Measurements from ENCODE around the gene CD300LB. TPM values are rescaled to one million over a fixed set of nuclear protein-coding genes. Genes with fewer than 3 reads are reported as not detected.

The CD300LB gene
- total RNA-seq, 4 donors from 2014 or later = 0.19 TPM; not detected in 2

GRCh38 chr17:74532115-74532514 is 840 bp upstream of the CD300LB start:
- intact Hi-C loops (cut with DNase I) = no loop called here
- peak in 1 of 4 donors; percentile 52 for TF ChIP-seq POLR2A (IDR thresholded peaks at IDR 0.05)
- TF ChIP-seq, protein P1, sequence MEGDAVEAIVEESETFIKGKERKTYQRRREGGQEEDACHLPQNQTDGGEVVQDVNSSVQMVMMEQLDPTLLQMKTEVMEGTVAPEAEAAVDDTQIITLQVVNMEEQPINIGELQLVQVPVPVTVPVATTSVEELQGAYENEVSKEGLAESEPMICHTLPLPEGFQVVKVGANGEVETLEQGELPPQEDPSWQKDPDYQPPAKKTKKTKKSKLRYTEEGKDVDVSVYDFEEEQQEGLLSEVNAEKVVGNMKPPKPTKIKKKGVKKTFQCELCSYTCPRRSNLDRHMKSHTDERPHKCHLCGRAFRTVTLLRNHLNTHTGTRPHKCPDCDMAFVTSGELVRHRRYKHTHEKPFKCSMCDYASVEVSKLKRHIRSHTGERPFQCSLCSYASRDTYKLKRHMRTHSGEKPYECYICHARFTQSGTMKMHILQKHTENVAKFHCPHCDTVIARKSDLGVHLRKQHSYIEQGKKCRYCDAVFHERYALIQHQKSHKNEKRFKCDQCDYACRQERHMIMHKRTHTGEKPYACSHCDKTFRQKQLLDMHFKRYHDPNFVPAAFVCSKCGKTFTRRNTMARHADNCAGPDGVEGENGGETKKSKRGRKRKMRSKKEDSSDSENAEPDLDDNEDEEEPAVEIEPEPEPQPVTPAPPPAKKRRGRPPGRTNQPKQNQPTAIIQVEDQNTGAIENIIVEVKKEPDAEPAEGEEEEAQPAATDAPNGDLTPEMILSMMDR (IDR thresholded peaks at IDR 0.05) = no peak
- H3K27ac ChIP-seq = peak overlapping the region in 1 of 4 donors; percentile 16
- H3K36me3 ChIP-seq = no peaks in the 10 kb centered on the region
- peaks cover 0 to 2% (median 0%) of the 10 kb centered on the region in 3 donors for H3K9me3 ChIP-seq
- WGBS, 2 donors = 52 to 59% methylated on average over 8 to 10 of the region's 10 CpGs
- peaks cover 0 to 33% (median 0%) of the 10 kb centered on the region in 4 donors for H3K27me3 ChIP-seq
- H3K4me1 ChIP-seq = no peaks in the 10 kb centered on the region
- H3K4me3 ChIP-seq = peak overlapping the region in 2 of 4 donors; percentile 4 to 39
- DNase-seq = no peak

DNA sequence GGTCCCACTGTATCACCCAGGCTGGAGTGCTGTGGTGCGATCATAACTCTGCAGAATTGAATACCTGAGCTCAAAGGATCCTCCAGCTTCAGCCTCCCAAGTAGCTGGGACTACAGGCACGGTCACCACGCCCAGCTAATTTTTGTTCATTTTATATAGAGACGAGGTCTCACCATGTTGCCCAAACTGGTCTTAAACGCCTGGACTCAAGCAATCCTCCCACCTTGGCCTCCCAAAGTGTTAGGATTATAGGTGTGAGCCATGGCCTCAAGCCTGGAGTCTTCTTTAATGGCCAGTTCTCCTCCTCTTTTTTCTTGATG is 484 bp downstream of the CD300LB start:
- intact Hi-C loops (cut with DNase I) = no loop called here
- DNase-seq = no peak
- H3K4me3 ChIP-seq = no peak overlapping the region
- H3K27me3 ChIP-seq = peaks cover 0 to 33% (median 0%) of the 10 kb centered on the region in 4 donors
- no peak for TF ChIP-seq POLR2A (IDR thresholded peaks at IDR 0.05)
- TF ChIP-seq, protein P1 (IDR thresholded peaks at IDR 0.05) = no peak
- WGBS, 2 donors = 66 to 81% methylated on average over 5 of the region's 5 CpGs
- H3K27ac ChIP-seq = no peak overlapping the region
- H3K36me3 ChIP-seq = no peaks in the 10 kb centered on the region
- H3K9me3 ChIP-seq = peaks cover 0 to 2% (median 0%) of the 10 kb centered on the region in 3 donors
- H3K4me1 ChIP-seq = no peaks in the 10 kb centered on the region

DNA sequence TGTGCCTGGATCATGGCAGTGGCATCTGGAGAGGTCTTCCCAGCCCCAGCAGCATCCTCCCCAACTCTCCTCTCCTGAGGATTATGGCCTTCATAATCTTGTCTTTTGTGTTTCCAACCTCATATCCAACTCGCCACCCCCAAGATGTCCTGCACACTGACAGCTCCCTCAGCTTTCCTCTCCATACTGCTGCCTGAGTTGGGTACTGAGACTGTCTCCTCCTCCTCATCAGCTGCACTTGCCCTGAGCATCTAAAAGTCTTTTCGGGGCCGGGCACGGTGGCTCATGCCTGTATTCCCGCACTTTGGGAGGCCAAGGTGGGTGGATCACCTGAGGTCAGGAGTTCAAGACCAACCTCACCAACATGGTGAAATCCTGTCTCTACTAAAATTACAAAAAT is 2.0 kb downstream of the CD300LB start:
- WGBS, 2 donors = 76 to 87% methylated on average over 4 to 5 of the region's 5 CpGs
- H3K27ac ChIP-seq = no peak overlapping the region
- no peaks in the 10 kb centered on the region for H3K36me3 ChIP-seq
- intact Hi-C loops (cut with DNase I) = no loop called here
- no peak for TF ChIP-seq POLR2A (IDR thresholded peaks at IDR 0.05)
- TF ChIP-seq, protein P1 (IDR thresholded peaks at IDR 0.05) = no peak
- H3K9me3 ChIP-seq = no peaks in the 10 kb centered on the region
- H3K4me1 ChIP-seq = no peaks in the 10 kb centered on the region
- peaks cover 0 to 34% (median 0%) of the 10 kb centered on the region in 4 donors for H3K27me3 ChIP-seq
- DNase-seq = no peak
- no peak overlapping the region for H3K4me3 ChIP-seq

- no peak for DNase-seq
- peaks cover 0 to under 1% (median 0%) of the 10 kb centered on the region in 3 donors for H3K9me3 ChIP-seq
- no peak overlapping the region for H3K4me3 ChIP-seq
- intact Hi-C loops (cut with DNase I) = no loop called here
- H3K27me3 ChIP-seq = peaks cover 0 to 32% (median 0%) of the 10 kb centered on the region in 4 donors
- TF ChIP-seq, protein P1 (IDR thresholded peaks at IDR 0.05) = no peak
- no peak for TF ChIP-seq POLR2A (IDR thresholded peaks at IDR 0.05)
- peak overlapping the region in 1 of 4 donors; percentile 9 for H3K27ac ChIP-seq
- 69 to 83% methylated on average over 7 to 8 of the region's 8 CpGs for WGBS, 2 donors
- H3K36me3 ChIP-seq = no peaks in the 10 kb centered on the region
- no peaks in the 10 kb centered on the region for H3K4me1 ChIP-seq
These were observed 2.6 kb downstream of the CD300LB start for GRCh38 chr17:74528491-74529199.

GRCh38 chr17:74527756-74528155 is 3.5 kb downstream of the CD300LB start:
- WGBS, 2 donors = 57 to 80% methylated on average over 4 to 8 of the region's 8 CpGs
- no peak overlapping the region for H3K27ac ChIP-seq
- no peak overlapping the region for H3K4me3 ChIP-seq
- intact Hi-C loops (cut with DNase I) = no loop called here
- no peaks in the 10 kb centered on the region for H3K4me1 ChIP-seq
- H3K9me3 ChIP-seq = peaks cover 0 to 8% (median 3%) of the 10 kb centered on the region in 3 donors
- DNase-seq = no peak
- H3K36me3 ChIP-seq = no peaks in the 10 kb centered on the region
- H3K27me3 ChIP-seq = peaks cover 0 to 36% (median 0%) of the 10 kb centered on the region in 4 donors
- TF ChIP-seq POLR2A (IDR thresholded peaks at IDR 0.05) = no peak
- TF ChIP-seq, protein P1 (IDR thresholded peaks at IDR 0.05) = no peak

Data from esophagus squamous epithelium (tissue), 5 donors.